ENCODE measurements around the gene CDC14B. TPM values are rescaled to one million over a fixed set of nuclear protein-coding genes. Genes with fewer than 3 reads are reported as not detected.
A peak's percentile ranks its signal among the peaks of the same experiment; 100 is the strongest.
"Not testable (repeated sequence)": the region's sequence is repeated elsewhere in the genome, so short reads cannot be mapped to it uniquely, and the experiment has no call there.

Gene CDC14B
- total RNA-seq: 10 to 100 TPM; 13.7 to 38.0 (median 25.7) TPM
- long read RNA-seq, partial matches to known transcripts: 0 of 2 reads
- long read RNA-seq, other reads (novel, unspliced or antisense): 2 of 2 reads

DNA sequence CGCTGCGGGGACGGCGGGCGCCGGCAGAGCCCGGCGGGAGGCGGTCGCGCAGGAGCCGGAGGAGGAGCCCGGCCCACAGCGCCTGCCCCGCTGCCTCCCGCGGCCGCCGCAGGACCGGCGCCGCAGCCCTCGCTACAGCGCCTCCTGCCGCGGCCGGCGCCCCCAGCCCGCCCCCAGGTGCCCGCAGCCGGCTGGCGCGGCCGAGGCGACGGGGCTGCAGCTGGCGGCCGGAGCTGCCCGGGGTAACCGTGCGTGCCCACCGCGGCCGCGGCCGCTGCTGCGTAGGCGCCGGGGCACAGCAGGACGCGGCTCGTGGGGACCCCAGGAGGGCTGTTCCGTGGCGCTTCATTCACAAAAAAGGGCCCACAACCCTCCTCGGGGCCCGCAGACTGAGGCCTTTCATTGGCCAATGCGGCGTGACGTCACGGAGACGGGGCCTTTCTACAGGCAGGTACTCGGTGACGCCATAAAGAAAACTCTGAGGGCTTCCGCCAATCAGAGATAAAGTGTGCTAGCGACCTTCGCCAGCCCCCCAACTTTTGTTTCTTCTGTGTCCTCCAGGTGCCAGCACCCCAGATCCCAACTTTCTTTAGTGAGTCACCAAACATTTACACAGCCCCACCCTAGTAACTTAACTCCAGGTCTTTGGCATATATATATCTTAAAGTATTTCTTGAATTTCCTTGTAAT is at the start of gene CDC14B:
TSS of gene CDC14B (minus strand) at position 353 of the 690 bp plus-strand sequence. CDS start 465 bp downstream, outside the sequence.
- Histone ChIP-seq H3K27me3 (no peaks in the 10 kb centered on the region), H3K27ac (peak within 1 kb of the TSS; percentile 85 to 98 (median 94)), H3K36me3 (no peaks in the 10 kb centered on the region), H3K9me3 (no peaks in the 10 kb centered on the region), H3K4me1 (peaks cover 0 to 5% (median 0%) of the 10 kb centered on the region in 4 donors), H3K4me3 (peak within 1 kb of the TSS; percentile 57 to 76 (median 60))
- TF ChIP-seq, protein P1, sequence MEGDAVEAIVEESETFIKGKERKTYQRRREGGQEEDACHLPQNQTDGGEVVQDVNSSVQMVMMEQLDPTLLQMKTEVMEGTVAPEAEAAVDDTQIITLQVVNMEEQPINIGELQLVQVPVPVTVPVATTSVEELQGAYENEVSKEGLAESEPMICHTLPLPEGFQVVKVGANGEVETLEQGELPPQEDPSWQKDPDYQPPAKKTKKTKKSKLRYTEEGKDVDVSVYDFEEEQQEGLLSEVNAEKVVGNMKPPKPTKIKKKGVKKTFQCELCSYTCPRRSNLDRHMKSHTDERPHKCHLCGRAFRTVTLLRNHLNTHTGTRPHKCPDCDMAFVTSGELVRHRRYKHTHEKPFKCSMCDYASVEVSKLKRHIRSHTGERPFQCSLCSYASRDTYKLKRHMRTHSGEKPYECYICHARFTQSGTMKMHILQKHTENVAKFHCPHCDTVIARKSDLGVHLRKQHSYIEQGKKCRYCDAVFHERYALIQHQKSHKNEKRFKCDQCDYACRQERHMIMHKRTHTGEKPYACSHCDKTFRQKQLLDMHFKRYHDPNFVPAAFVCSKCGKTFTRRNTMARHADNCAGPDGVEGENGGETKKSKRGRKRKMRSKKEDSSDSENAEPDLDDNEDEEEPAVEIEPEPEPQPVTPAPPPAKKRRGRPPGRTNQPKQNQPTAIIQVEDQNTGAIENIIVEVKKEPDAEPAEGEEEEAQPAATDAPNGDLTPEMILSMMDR (IDR thresholded peaks at IDR 0.05): peak in 2 of 4 donors; percentile 38 to 49
- no peak for TF ChIP-seq POLR2A (IDR thresholded peaks at IDR 0.05)
- intact Hi-C loops (cut with DNase I): loop anchor here in 1 of 2 donors (5.0 kb wide), 1 partner anchor 52 kb away; no protein-coding TSS in a partner anchor
- WGBS (ENCODE audit: insufficient coverage, low coverage, low lambda C conversion rate, missing lambda C conversion rate): 3% methylated on average over 19 of the region's 66 CpGs
- DNase-seq: peak; percentile 87 to 93 (median 88)
- ATAC-seq: peak; percentile 74 to 86 (median 82)

DNA sequence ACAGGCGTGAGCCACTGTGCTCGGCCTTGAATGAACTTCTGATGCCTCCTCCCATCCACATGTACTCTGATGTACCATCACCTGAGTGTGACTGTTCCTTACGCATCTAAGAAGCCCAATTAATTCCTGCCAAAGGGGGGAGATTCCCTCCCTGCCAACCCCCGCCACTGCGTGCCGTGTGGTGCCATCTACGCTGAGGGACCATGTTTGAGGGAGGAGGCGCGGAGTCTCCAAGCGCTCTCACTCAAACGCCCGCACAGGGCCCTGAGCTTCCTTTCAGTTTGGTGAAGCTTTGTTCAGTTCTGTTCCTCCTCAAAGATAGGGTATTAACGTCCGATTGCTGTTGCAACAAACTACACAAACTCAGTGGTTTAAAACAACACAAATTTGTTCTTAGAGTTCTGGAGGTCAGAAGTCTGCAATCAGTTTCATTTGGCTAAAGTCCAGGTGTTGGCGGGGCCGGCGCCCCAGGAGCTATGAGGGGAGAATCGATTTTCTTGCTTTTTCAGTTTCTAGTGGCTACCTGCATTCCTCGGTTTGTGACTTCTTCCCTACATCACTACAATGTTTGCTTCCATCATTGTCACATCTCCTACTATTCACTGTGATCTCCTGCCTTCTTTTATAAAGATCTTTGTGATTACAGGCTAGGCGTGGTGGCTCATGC is 49.4 kb upstream of the CDC14B start:
- intact Hi-C loops (cut with DNase I): loop anchor here (5.0 to 10.0 kb wide), 3 partner anchors 224 to 344 kb away; no protein-coding TSS in a partner anchor
- no peak overlapping the region for H3K27ac ChIP-seq
- no peak overlapping the region for H3K4me3 ChIP-seq
- no peak for ATAC-seq
- no peak for DNase-seq
- no peaks in the 10 kb centered on the region for H3K9me3 ChIP-seq
- TF ChIP-seq, protein P1 (IDR thresholded peaks at IDR 0.05): no peak
- no peak for TF ChIP-seq POLR2A (IDR thresholded peaks at IDR 0.05)
- no peaks in the 10 kb centered on the region for H3K36me3 ChIP-seq
- WGBS (ENCODE audit: insufficient coverage, low coverage, low lambda C conversion rate, missing lambda C conversion rate): 61% methylated on average over 13 of the region's 20 CpGs
- H3K4me1 ChIP-seq: no peaks in the 10 kb centered on the region
- no peaks in the 10 kb centered on the region for H3K27me3 ChIP-seq

DNA sequence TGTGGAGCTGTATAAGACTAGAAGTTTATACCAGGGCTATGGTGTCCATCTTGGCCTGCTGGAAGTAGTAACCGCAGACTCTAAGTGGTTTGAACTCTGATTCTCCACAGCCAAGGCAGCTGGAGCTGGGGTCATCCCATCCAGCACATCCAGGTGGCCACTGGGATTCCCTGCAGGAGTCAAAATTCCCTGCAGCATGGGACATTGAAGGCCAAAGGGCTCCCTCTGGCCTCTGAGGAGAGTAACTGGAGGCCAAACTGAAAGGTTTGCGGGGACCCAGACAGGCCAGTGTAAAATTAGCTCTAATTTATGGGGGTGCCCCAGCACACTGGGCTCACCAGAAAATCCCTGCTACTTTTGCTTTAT is 47.7 kb upstream of the CDC14B start:
- Histone ChIP-seq H3K36me3 (no peaks in the 10 kb centered on the region), H3K4me1 (no peaks in the 10 kb centered on the region), H3K4me3 (no peak overlapping the region), H3K27ac (no peak overlapping the region), H3K9me3 (no peaks in the 10 kb centered on the region), H3K27me3 (no peaks in the 10 kb centered on the region)
- WGBS (ENCODE audit: insufficient coverage, low coverage, low lambda C conversion rate, missing lambda C conversion rate): 67% methylated on average over 2 of the region's 2 CpGs
- no peak for ATAC-seq
- intact Hi-C loops (cut with DNase I): loop anchor here (5.0 to 10.0 kb wide), 3 partner anchors 223 to 343 kb away; no protein-coding TSS in a partner anchor
- no peak for DNase-seq
- no peak for TF ChIP-seq POLR2A (IDR thresholded peaks at IDR 0.05)
- TF ChIP-seq, protein P1 (IDR thresholded peaks at IDR 0.05): no peak

DNA sequence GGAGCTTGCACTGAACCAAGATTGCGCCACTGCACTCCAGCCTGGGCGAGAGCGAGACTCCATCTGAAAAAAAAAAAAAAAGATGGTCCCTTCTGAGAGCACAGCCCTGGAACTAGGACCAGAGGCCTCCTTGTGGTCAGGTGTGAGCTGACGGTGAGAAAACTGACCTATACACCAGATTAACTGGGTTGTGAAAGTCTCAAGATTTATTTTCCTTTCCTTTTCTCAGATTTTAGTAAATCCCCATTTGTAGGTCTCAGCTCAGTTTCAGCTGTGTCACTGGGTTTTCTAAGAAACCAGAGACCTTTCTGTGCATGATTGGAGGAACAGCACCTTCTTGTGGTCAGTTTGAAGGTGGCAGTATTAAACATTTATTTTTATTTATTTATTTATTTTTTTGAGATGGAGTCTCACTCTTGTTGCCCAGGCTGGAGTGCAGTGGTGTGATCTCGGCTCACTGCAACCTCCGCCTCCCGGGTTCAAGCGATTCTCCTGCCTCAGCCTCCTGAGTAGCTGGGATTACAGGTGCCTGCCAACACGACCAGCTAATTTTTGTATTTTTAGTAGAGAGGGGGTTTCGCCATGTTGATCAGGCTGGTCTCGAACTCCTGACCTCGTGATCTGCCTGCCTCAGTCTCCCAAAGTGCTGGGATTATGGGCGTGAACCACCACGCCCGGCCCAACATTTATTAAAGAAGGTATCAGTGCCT is 47.2 kb upstream of the CDC14B start:
- not testable (repeated sequence) for H3K36me3 ChIP-seq, H3K27me3 ChIP-seq, H3K4me1 ChIP-seq, H3K4me3 ChIP-seq, H3K9me3 ChIP-seq, DNase-seq, H3K27ac ChIP-seq
- intact Hi-C loops (cut with DNase I): loop anchor here (5.0 to 10.0 kb wide), 3 partner anchors 222 to 342 kb away; no protein-coding TSS in a partner anchor
- 41% methylated on average over 12 of the region's 15 CpGs for WGBS (ENCODE audit: insufficient coverage, low coverage, low lambda C conversion rate, missing lambda C conversion rate)
- TF ChIP-seq, protein P1 (IDR thresholded peaks at IDR 0.05): peak; percentile 72 to 85 (median 75)
- peak; percentile 89 to 96 (median 93) for ATAC-seq
